Inflammatory macrophage treated with lipopolysaccharide for 1 hour (primary cell): ENCODE measurements around the gene HOXD10.

Experiments
- DNase-seq, 2 donors: peaks; one replicate each; pipeline ENCODE4 v3.0.0-alpha.2; 2020 to 2022

The HOXD10 gene

GRCh38 chr2:176152350-176153181 lies 36.0 kb downstream of the HOXD10 start:
- no peak for DNase-seq

DNA sequence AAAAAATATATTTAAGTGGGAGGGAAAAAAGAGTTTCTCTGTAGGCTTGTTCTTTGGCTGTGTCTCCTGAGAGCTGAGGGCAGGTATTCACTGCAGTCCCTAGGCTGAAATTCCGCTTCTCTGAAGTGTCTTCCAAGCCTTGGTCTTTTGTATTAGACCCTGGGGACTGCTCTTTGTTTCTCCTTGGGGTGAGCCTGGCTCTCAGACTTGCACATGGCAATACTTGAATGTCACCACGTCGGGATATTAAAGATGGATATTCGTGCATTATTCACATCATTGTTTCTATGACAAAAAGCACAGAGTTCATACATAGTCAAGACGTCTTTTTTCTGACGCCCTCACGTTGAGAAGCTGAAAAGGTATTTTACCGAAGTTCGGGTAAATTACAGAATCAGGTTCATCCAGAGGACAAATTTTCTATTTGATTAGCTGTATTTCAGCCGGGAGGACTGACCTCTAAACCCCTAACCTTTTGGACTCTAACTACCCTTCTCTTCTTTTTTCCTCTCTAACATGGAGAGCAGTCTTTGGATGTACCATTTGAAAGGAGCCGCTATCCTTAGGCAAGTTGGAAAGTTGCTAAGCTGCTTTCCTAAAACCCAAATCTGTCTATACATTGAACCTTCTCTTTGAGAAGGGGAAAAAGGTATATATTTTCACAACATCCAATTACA lies 38.1 kb downstream of the HOXD10 start:
- DNase-seq: no peak

GRCh38 chr2:176155356-176156044 lies 38.9 kb downstream of the HOXD10 start:
- DNase-seq: no peak

- DNase-seq: no peak
These were observed 39.8 kb downstream of the HOXD10 start for GRCh38 chr2:176156301-176156806.

DNA sequence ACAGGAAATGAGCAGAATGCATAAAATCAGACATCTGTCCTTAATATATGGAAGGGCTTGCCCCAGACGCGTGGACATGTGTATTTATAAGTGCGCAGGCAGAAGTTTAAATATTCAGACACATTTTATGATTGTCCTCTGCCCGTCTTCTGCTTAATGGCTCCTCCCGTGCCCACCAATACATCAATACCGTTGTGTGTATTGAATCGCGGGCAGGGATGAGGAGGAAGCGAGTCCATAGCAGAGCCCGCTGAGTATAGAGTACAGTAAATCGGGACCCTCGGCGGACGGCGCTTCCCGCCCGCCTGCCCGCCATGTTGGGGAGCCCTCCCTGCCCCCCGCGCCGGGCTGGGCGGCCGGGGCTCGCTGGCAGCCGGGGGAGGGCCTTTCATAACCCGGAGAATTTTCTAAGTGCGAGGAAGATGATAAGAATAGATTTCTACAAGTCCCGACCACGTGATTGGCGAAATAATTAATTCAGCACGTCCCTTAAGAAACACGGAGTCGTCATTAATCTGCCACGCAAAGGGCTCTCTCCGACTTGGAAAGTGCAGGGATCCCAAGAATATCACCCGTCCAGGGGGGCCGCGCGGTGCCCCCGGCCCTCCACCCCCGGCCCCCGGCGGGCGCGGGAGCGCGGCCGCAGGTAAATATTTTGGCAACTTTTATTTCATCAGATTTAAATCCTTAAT lies 40.4 kb downstream of the HOXD10 start, which contains the start of gene HOXD3:
HOXD3 (plus strand) TSS at position 501 of the 692 bp plus-strand sequence. CDS start 11,808 bp downstream, outside the sequence.
- no peak for DNase-seq

- DNase-seq: no peak
These were observed 41.1 kb downstream of the HOXD10 start for GRCh38 chr2:176157499-176158185.

DNA sequence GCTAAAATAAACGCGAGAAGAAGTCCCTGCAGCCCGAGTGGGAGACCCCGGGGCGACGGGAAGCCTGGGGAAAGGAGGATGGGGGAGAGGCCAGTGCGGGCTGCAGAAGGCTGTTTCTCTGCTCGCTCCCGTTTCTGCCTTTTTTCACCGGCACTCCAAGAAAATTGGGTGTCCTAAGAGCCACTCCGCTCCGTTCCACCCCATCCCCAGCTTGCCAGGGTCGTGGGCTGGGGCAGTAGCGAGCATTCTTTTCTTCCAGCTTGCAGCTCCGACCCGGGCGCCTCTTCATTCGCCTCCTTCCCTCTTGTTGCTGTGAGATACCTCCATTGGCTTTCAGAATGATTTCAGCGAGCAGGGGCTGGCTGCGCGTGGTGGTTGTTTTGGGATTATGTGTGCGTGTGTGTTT lies 41.6 kb downstream of the HOXD10 start:
- DNase-seq: no peak

DNA sequence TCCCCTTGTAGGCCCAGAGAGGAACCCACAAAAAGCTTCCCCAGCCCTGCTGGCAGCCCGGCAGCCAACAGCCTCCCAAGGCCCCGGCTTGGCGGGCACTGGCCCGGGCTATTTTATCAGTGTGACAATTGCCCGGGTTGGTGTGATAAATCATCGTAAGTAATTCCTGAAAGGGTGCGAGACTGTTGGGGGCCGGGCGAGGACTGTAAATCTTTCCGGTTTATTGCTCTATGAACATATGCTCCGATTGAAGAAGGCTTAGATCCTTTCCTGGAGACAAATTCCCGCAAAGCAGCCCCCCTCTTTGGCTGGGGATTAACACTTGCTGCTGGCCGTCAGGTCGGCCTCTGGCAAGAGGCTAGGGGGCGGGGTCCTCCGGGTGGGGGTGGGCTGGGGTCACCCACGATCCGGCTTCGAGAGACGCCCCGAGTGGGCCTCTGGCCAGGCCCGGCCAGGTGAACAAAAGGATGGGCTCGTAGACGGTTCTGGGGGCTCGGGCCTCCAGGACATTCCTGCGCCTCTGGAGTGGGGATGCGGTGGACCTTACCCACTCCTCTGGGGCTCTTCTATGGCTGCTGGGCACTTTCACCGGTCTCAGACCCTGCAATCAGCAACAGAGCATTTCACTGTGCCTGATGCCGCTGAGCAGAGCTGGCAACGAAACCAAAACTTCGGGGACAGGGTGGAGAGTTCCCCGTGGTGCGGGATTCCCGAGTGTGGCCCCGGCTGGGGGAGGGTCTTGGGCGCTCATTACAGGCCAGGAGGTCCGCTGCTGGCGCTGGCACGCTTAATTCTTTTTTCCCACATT lies 42.5 kb downstream of the HOXD10 start:
- no peak for DNase-seq

DNA sequence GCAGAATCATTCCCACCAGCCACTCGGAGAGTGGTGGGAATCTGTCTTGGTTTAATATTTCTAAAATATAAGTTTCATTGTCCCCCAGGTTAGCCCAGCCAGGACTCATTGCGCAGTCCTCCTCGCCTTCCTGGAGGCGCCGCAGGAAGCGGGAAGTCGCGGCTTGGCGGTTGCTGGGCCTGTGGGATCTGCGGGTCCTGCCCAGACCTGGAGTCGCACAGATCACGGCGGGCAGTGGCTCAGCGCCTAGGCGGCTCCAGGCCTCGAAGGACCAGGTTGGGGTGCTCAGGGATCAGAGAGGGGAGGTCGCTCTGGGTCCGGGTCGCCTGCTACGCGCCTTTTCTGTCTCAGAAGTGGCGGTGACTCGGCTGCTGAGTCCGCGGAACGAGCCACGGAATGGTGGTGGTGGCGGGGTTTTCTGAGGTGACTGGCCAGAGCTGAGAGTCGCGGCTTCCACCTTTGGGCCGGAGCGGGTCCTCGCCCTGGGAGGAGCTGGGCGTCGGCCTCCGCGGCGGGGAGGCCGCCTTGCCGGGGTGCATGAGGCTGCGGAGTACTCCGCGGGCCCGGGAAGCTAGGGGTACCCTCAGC lies 43.2 kb downstream of the HOXD10 start:
- no peak for DNase-seq

DNA sequence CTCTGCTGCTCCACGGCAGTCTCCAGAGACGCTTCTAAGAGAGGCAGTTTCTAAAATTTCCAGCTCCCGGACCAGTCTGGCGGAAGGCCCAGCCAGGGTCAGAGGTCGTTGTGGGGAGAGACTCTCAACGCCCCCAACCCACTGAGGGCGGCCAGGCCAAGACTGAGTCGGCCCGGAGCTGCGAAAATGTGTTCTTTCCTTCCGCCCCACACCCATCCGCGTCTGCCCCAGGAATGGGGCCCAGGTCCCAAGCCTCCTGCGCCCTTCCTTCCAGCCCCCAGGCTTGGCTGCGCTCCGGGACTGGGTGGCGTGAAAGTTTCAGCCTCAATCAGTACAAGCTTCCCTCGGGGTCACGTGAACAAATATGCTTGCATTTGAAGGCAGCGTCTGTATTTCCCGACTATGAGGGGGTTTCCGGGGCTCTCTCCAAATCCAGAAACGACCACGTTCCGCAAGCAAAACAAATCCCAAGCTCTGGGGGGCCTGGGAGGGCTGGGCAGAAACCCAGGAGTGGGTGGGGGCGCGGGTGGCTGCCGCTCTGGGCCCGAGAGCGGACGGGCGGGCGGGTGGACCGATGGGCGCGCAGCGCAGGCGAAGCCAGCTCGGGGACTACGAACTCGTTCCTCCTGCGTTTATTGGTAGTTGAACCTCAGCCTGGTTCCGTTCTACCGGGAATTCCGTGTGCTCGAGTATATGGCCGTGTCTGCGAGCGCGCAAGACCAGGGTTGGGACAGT lies 43.8 kb downstream of the HOXD10 start:
- no peak for DNase-seq

GRCh38 chr2:176160986-176161824 lies 44.6 kb downstream of the HOXD10 start:
- DNase-seq: no peak

- no peak for DNase-seq
These were observed 45.4 kb downstream of the HOXD10 start for GRCh38 chr2:176161825-176162626.

GRCh38 chr2:176162911-176163671 lies 46.5 kb downstream of the HOXD10 start:
- no peak for DNase-seq

DNA sequence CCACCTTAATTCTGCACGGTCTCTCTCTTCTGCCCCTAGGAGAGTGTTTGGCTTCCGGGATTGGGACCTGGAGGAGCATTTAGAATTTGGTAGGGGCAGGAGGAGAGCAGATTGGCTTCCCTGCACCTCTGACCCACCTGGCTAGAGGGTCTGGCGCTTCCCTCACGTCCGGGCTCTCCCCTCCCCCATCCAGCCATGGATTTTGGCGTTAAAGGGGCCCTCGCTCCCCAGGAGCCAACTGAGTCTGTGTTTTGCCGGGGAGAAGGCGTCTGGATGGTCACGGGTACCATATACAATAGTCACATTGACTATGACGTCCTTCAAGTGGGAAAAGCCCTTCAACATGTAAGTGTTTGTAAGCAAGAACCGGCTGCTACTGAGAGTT lies 47.1 kb downstream of the HOXD10 start:
- no peak for DNase-seq

GRCh38 chr2:176164201-176164600 lies 47.6 kb downstream of the HOXD10 start:
- DNase-seq: no peak

- DNase-seq: no peak
These were observed 48.2 kb downstream of the HOXD10 start for GRCh38 chr2:176164611-176165369.
